Measurements from ENCODE around the gene PITX1. TPM values are rescaled to one million over a fixed set of nuclear protein-coding genes. Genes with fewer than 3 reads are reported as not detected.

Gene PITX1
- total RNA-seq, 1 donor from 2014 or later = 23.8 TPM

DNA sequence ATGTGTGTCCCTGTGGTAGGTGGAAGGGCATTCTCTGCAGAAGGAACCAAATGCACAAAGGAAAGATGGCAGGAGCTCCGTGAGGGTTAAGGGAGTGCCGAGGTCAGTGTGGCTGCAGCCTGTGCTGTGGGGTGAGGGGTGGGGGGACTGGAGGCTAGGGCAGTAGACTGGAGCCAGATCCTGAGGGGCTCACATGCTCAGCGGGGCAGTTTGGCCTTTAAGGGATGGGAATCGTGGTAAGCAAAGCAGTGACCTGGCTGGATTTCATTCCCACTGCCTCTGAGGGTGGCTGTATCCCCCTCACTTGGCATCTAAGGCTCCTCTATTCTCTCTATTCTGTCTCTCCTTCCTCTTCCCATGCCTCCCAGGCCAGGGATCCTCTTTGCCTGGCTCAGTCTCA is 15.6 kb downstream of the PITX1 start:
- Histone ChIP-seq H3K27me3 (no peaks in the 10 kb centered on the region), H3K4me3 (no peak overlapping the region), H3K4me1 (peaks cover 0 to 11% of the 10 kb centered on the region in 2 donors), H3K27ac (no peak overlapping the region), H3K9me3 (no peaks in the 10 kb centered on the region), H3K36me3 (no peaks in the 10 kb centered on the region)
- intact Hi-C loops (cut with DNase I) = loop anchor here (10.0 kb wide), 1 partner anchor 316 kb away; no protein-coding TSS in a partner anchor
- DNase-seq (ENCODE audit: low spot score in 2 of 2) = no peak
- TF ChIP-seq, protein P1, sequence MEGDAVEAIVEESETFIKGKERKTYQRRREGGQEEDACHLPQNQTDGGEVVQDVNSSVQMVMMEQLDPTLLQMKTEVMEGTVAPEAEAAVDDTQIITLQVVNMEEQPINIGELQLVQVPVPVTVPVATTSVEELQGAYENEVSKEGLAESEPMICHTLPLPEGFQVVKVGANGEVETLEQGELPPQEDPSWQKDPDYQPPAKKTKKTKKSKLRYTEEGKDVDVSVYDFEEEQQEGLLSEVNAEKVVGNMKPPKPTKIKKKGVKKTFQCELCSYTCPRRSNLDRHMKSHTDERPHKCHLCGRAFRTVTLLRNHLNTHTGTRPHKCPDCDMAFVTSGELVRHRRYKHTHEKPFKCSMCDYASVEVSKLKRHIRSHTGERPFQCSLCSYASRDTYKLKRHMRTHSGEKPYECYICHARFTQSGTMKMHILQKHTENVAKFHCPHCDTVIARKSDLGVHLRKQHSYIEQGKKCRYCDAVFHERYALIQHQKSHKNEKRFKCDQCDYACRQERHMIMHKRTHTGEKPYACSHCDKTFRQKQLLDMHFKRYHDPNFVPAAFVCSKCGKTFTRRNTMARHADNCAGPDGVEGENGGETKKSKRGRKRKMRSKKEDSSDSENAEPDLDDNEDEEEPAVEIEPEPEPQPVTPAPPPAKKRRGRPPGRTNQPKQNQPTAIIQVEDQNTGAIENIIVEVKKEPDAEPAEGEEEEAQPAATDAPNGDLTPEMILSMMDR (IDR thresholded peaks at IDR 0.05) = no peak

DNA sequence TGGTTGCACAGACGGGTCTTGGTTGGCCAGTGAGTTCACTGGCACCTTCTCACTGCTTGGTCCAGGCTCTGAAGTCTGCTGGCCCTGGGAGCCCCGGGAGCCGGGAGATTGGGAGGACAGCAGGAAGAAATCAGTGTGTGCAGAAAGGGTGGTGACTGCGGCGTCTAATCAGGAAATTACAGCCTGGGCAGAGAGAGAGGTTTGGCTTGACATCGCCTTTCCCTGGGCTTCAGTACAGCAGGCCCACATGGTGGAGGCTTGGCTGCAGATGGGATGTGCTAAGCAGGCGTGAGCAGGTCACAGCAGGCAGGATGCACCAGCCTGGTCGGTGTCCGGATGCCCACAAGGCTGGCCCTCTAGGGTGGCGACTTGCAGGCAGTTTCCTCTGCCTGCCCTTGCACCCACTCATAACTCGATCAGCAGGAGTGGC is 17.2 kb downstream of the PITX1 start:
- H3K9me3 ChIP-seq = no peaks in the 10 kb centered on the region
- no peaks in the 10 kb centered on the region for H3K36me3 ChIP-seq
- no peaks in the 10 kb centered on the region for H3K27me3 ChIP-seq
- no peak overlapping the region for H3K4me3 ChIP-seq
- peaks cover 0 to 14% of the 10 kb centered on the region in 2 donors for H3K4me1 ChIP-seq
- peak in 1 of 2 donors; percentile 35 for DNase-seq (ENCODE audit: low spot score in 2 of 2)
- intact Hi-C loops (cut with DNase I) = loop anchor here (10.0 kb wide), 1 partner anchor 318 kb away; no protein-coding TSS in a partner anchor
- TF ChIP-seq, protein P1 (IDR thresholded peaks at IDR 0.05) = no peak
- no peak overlapping the region for H3K27ac ChIP-seq

DNA sequence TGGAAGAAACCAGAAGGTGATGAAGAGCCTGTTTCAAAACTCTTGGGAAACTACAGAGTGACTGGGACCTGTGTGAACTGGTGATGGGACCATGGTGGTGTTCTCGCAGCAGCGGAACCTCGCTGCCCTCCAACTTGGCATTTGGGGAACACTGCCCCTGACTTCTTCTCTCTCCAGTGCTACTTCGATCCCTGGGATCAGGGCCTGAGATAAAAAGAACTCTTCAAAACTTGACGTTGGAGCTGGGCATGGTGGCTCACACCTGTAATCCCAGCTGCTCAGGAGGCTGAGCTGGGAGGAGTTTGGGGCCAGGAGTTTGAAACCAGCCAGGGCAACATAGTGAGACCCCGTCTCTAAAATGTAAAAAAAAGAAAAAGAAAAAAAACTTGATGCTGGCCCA is 18.1 kb downstream of the PITX1 start:
- intact Hi-C loops (cut with DNase I) = loop anchor here (10.0 kb wide), 1 partner anchor 319 kb away; no protein-coding TSS in a partner anchor
- Histone ChIP-seq H3K36me3 (no peaks in the 10 kb centered on the region), H3K4me3 (no peak overlapping the region), H3K4me1 (peaks cover 0 to 14% of the 10 kb centered on the region in 2 donors), H3K27ac (no peak overlapping the region), H3K27me3 (no peaks in the 10 kb centered on the region), H3K9me3 (no peaks in the 10 kb centered on the region)
- peak in 1 of 2 donors; percentile 40 for DNase-seq (ENCODE audit: low spot score in 2 of 2)
- TF ChIP-seq, protein P1 (IDR thresholded peaks at IDR 0.05) = no peak

DNA sequence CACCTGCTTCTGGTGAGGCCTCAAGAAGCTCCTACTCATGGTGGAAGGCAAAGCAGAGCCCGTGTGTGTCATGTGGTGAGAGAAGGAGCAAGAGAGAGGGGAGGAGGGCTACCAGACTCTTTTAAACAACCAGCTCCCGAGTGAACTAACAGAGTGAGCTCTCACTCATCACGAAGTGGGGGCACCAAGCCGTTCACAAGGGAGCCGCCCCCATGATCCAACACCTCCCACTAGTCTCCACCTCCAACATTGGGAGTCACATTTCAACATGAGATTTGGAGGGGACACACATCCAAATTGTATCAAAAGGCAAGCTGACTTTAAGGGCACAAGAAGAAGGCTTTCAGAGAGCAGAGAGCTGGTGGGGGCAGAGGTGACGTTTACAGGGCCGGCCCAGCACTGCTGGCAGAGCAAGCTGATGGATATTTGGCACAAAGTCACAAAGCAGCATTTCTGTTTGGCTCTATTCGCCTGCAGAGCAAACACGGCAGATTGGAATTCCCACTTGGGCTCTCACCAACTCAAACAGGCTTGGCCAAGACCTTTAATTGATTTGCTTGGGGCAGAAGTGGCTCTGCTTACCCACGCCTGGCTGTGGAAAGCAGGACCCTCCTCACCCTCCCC is 20.0 kb downstream of the PITX1 start:
- intact Hi-C loops (cut with DNase I) = loop anchor here (10.0 kb wide), 1 partner anchor 321 kb away; no protein-coding TSS in a partner anchor
- peak overlapping the region; percentile 37 to 55 for H3K27ac ChIP-seq
- TF ChIP-seq, protein P1 (IDR thresholded peaks at IDR 0.05) = no peak

DNA sequence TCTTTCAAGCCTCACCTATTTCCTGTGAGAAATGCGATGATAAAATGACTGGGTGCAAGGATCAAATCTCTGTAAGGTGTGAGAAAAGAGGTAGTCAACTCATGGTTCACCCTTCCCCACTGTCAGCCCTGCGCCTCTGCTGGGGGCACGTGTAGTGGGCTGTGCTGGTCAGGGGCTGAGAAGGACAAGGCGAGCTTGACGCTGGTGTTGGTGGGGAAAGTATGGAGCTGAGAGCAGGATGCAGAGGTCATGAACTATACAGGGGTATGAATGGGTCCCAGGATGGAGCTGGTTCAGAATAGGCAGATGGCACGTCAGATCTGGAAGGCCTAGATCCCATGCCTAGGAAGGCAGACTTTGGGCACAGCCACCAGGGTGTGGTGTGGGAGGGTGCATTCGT is 20.6 kb downstream of the PITX1 start:
- H3K4me3 ChIP-seq = no peak overlapping the region
- intact Hi-C loops (cut with DNase I) = loop anchor here (10.0 kb wide), 1 partner anchor 321 kb away; no protein-coding TSS in a partner anchor
- TF ChIP-seq, protein P1 (IDR thresholded peaks at IDR 0.05) = no peak
- H3K4me1 ChIP-seq = peaks cover 0 to 14% of the 10 kb centered on the region in 2 donors
- peak overlapping the region; percentile 37 to 55 for H3K27ac ChIP-seq
- H3K27me3 ChIP-seq = no peaks in the 10 kb centered on the region
- no peaks in the 10 kb centered on the region for H3K36me3 ChIP-seq
- no peaks in the 10 kb centered on the region for H3K9me3 ChIP-seq
- DNase-seq (ENCODE audit: low spot score in 2 of 2) = peak in 1 of 2 donors; percentile 39

More for the DNA sequence above, 20.0 kb downstream of the PITX1 start:
- Histone ChIP-seq H3K4me1 (peaks cover 0 to 14% of the 10 kb centered on the region in 2 donors), H3K4me3 (no peak overlapping the region), H3K36me3 (no peaks in the 10 kb centered on the region), H3K27me3 (no peaks in the 10 kb centered on the region), H3K9me3 (no peaks in the 10 kb centered on the region)
- DNase-seq (ENCODE audit: low spot score in 2 of 2) = peak in 1 of 2 donors; percentile 69

All from ascending aorta (tissue), 2 donors.